CD4-positive, alpha-beta T cell treated with Interleukin-17A for 1 hour (primary cell): Measurements from ENCODE around the gene LRFN5.
"Not testable (repeated sequence)": the region's sequence is repeated elsewhere in the genome, so short reads cannot be mapped to it uniquely, and the experiment has no call there.

Source experiments
- DNase-seq: peaks from one replicate; pipeline ENCODE4 v3.0.0-alpha.2; 2020

Gene LRFN5

GRCh38 chr14:41606532-41607303, at the start of gene LRFN5:
Gene LRFN5 (plus strand): TSS chr14:41606876.
- DNase-seq, result no peak

GRCh38 chr14:41558490-41558889, 48.2 kb upstream of the LRFN5 start:
- no peak for DNase-seq

GRCh38 chr14:41566864-41567263, 39.8 kb upstream of the LRFN5 start:
- not testable (repeated sequence) for DNase-seq

- no peak for DNase-seq
Measured at GRCh38 chr14:41568979-41569378, 37.7 kb upstream of the LRFN5 start.

- no peak for DNase-seq
Measured at GRCh38 chr14:41570415-41571155, 36.1 kb upstream of the LRFN5 start.

- DNase-seq, result no peak
Measured at GRCh38 chr14:41586237-41586636, 20.4 kb upstream of the LRFN5 start.

DNA sequence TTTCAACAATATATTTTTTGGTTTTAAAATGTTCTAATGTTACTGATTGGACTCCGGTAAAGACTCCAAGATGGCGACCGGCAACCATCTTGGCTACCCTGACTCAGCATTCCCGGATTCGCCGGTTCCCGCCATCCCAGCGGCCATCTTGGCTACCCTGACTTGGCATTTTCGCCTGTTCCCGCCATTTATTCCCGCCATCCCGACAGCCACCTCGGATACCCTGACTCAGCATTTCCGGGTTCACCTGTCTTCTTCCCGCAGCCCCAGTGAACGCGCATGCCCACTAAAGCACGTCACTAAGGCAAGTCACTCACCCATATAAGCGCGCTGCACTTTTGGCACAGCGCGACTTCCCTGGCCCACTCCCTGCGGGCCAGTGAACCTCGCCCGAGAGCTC, 9.0 kb upstream of the LRFN5 start:
- DNase-seq, result no peak

- not testable (repeated sequence) for DNase-seq
Measured at GRCh38 chr14:41599805-41600385, 6.8 kb upstream of the LRFN5 start.

GRCh38 chr14:41604721-41605531, 1.8 kb upstream of the LRFN5 start:
- no peak for DNase-seq

DNA sequence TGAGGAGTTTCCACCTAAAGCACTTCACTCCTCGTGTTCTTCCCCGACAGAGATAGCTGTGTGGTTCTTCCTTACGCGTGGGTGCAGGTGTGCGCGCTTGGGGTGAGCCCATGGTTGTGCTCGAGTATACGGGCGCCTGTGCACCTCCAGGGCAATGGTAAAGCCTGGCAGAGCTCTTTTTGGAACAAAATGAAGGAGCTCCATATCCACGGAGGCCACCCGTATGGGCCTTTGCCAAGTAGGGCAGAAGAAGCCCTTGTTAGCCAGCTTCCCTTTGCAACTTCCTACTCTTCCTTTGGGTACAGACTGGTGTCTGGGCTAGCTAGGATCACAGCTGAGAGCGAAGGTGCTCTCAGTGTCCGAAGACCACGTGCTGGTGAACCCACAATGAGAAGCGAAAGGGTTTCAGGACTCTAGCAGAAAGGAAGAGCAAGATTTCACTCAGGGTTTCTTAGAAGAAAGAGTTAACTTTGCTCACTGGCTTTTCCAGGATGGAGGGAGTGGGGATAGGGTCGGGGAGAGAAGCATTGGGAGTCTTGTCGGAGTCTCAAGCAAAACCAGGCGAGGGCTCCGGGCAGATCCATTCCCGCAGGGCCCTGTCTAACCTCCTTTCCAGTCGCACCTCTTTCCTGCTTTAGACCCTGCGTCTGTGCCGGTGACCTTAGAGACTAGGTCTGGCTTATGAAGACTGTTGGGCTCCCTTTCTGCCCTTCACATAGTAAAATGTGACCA, 960 bp upstream of the LRFN5 start:
- no peak for DNase-seq

- DNase-seq, result no peak
Measured at GRCh38 chr14:41606282-41606531, 469 bp upstream of the LRFN5 start.

- no peak for DNase-seq
Measured at GRCh38 chr14:41607304-41607775, 664 bp downstream of the LRFN5 start.

DNA sequence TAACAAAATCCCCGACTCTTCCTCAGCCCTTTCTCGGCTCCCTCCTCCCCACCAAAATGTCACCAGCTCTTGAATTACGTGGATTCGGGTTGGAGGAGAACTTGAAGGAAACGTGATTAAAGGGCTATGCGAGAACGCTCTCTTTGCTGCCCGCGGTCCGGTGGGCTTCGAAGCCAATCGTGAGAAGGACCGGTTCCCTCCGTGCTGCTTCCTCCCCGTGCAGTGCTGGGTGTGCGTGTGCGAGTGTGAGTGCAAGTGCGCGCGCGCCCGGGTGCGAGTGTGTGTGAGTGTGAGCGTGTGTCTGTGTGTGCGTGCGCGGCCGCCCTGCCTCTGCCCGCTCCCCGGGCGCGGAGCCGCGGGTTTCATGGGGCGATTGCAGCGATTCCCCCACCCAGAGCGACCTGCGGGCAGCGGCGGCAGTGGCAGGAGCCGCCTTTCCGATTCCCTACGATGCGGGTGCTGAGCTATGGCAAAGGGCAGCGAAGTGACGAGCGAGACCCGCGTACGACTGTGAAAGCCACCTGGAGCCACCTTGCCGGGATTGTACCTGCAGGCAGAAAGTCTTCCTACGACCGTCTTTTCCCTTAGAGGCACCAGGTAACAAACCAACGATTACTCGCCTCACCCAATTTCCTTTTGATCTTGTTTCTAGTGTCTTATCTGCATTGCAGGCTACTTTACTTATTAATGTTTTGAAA, 1.4 kb downstream of the LRFN5 start:
- no peak for DNase-seq

DNA sequence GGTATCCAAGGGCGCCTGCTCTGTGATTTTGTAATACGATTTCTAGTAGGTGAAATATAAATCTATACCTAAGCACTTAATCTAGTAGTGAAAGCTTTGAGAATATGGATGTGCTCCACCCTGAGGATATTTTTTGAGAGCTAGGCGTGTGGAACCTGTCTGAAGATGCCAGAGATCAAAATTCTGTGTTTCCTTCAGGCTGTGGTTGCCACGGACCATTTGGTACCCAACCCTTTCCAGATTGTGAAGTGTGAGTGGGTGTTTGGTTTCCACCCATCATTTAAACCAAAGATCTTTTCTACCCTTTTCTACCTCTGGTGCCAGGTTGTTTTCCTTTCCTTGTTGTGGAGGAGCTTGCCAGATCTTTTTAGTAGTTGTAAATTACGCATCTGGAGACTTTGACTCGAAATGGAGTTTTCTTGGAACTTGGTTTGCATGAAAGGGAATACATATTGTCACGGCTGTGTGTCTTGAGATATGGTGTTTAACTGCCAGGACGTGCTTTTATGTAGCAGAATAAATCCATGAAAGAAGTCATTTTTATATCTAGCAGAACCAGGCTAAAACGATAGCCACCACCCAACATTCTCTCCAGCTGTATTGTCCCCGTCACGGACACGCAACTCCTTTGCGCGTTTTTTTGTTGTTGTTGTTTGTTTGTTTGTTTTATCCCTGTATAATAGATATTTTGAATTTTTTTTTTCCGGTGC, 2.2 kb downstream of the LRFN5 start:
- no peak for DNase-seq

- DNase-seq, result no peak
Measured at GRCh38 chr14:41609704-41610183, 3.1 kb downstream of the LRFN5 start.

- no peak for DNase-seq
Measured at GRCh38 chr14:41615011-41615595, 8.4 kb downstream of the LRFN5 start.

DNA sequence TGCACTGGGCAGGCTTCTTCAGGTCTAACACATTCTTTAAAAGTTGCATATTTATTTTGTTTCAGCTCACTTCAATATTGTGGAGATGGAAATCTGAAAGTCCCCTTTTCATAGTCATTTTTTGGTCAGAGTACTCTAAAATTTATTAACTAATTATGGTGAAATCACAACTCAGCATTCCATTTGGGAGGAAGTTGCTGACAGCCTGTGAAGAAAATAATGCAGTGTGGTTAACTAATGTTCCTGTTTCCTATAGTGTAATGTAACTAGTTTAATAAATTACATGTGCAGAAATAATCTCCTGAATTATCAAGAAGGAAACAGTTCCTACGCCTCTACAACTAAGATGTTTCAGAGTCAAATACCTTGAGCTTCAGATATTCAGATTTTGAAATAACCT, 17.1 kb downstream of the LRFN5 start:
- DNase-seq, result no peak

GRCh38 chr14:41629876-41630275, 23.2 kb downstream of the LRFN5 start:
- no peak for DNase-seq

- no peak for DNase-seq
Measured at GRCh38 chr14:41634286-41634685, 27.6 kb downstream of the LRFN5 start.

- no peak for DNase-seq
Measured at GRCh38 chr14:41636492-41637392, 30.1 kb downstream of the LRFN5 start.
